Measurements from ENCODE around the gene MAP6D1. TPM values are rescaled to one million over a fixed set of nuclear protein-coding genes. Genes with fewer than 3 reads are reported as not detected.

The MAP6D1 gene
- total RNA-seq, 1 experiment from 2014 or later, result 7.1 TPM

GRCh38 chr3:183808355-183808754 lies 17.0 kb downstream of the MAP6D1 start:
- Mint-ChIP-seq H3K36me3 (ENCODE audit: insufficient read depth in 1 of 3, low read depth in 3 of 3) (peaks cover 44 to 95% (median 78%) of the 10 kb centered on the region in 3 experiments), H3K9me3 (no peaks in the 10 kb centered on the region), H3K27ac (no peak overlapping the region; a peak in 2 of 7 replicates), H3K4me3 (no peak overlapping the region), H3K27me3 (ENCODE audit: low read depth) (no peaks in the 10 kb centered on the region), H3K4me1 (0 out of 4 replicates have a peak, but pooled peaks cover 0 to 1% of the 10 kb centered on the region in 2 experiments)
- no peak overlapping the region for H3K4me2 ChIP-seq (ENCODE audit: insufficient read depth, insufficient read length, low read length)
- H3K27me3 ChIP-seq (ENCODE audit: insufficient read depth, low read length), result no peaks in the 10 kb centered on the region
- H3K27ac ChIP-seq (ENCODE audit: insufficient read length, low read depth, low read length), result no peak overlapping the region
- H2BK12ac ChIP-seq (ENCODE audit: insufficient read length, low read depth, low read length), result no peak overlapping the region
- H3K14ac ChIP-seq (ENCODE audit: insufficient read depth, low read length), result no peak overlapping the region
- H3K23me2 ChIP-seq (ENCODE audit: insufficient read length, low read depth, low read length, poor library complexity, severe bottlenecking), result no peaks in the 10 kb centered on the region
- H3K23ac ChIP-seq (ENCODE audit: insufficient read length, low read depth, low read length), result no peak overlapping the region
- no peak overlapping the region for H2BK120ac ChIP-seq (ENCODE audit: low read depth, low read length, poor library complexity, severe bottlenecking)
- TF ChIP-seq CTCF (conservative IDR thresholded peaks at IDR 0.05), result no peak
- no peak overlapping the region for H3K56ac ChIP-seq (ENCODE audit: insufficient read length, low read depth, low read length)
- no peak for DNase-seq
- H3K79me1 ChIP-seq (ENCODE audit: insufficient read depth, low read depth, low read length, poor library complexity, severe bottlenecking), result no peaks in the 10 kb centered on the region
- H4K8ac ChIP-seq (replicated peaks; ENCODE audit: insufficient read length, low read depth, low read length), result no peak overlapping the region
- no peak overlapping the region for H2BK5ac ChIP-seq (ENCODE audit: insufficient read length, low read length)
- no peak overlapping the region for H2BK20ac ChIP-seq (ENCODE audit: low read depth, low read length, poor library complexity, severe bottlenecking)
- H3K18ac ChIP-seq (ENCODE audit: insufficient read length, low read depth, low read length), result no peak overlapping the region
- no peak overlapping the region for H3K9ac ChIP-seq (ENCODE audit: extremely low read depth, insufficient read length, low read length)
- no peak overlapping the region for H4K5ac ChIP-seq (ENCODE audit: insufficient read length, low read depth, low read length)
- H3K4ac ChIP-seq (ENCODE audit: low read depth, low read length), result no peak overlapping the region
- H3T11ph ChIP-seq (ENCODE audit: low read length), result no peak overlapping the region
- no peaks in the 10 kb centered on the region for H4K20me1 ChIP-seq (ENCODE audit: control insufficient read depth, insufficient read depth, insufficient read length)
- H2BK15ac ChIP-seq (ENCODE audit: low read depth, low read length), result no peak overlapping the region
- H3K79me2 ChIP-seq (ENCODE audit: insufficient read depth, low read length), result no peaks in the 10 kb centered on the region
- WGBS (ENCODE audit: extremely low coverage, insufficient read length, low lambda C conversion rate), result no CpG with 5 or more reads among the region's 11 CpGs
- H2AFZ ChIP-seq (ENCODE audit: low read length), result no peak overlapping the region
- H3K4me1 ChIP-seq (ENCODE audit: insufficient read depth, low read length), result no peaks in the 10 kb centered on the region
- H3K9me3 ChIP-seq (ENCODE audit: control insufficient read depth, low read depth, low read length), result no peaks in the 10 kb centered on the region
- no peak overlapping the region for H4K91ac ChIP-seq (ENCODE audit: insufficient read length, low read depth, low read length)
- no peak overlapping the region for H2AK5ac ChIP-seq (ENCODE audit: insufficient read length, low read length)

Data from H9 (cell line).